MV-4-11 (cell line): ENCODE data around the gene BASP1.
"Not testable (repeated sequence)": the region's sequence is repeated elsewhere in the genome, so short reads cannot be mapped to it uniquely, and the experiment has no call there.

Source experiments
- DNase-seq: peaks from one replicate; lab custom pipeline; 2025; lab: John Stamatoyannopoulos, UW

Gene BASP1

GRCh38 chr5:17289681-17290539 lies 72.5 kb downstream of the BASP1 start:
- DNase-seq = no peak

- no peak for DNase-seq
Observed at GRCh38 chr5:17290540-17290974, 73.1 kb downstream of the BASP1 start.

GRCh38 chr5:17292434-17293015 lies 75.1 kb downstream of the BASP1 start:
- no peak for DNase-seq

- no peak for DNase-seq
Observed at GRCh38 chr5:17294639-17295311, 77.3 kb downstream of the BASP1 start.

- no peak for DNase-seq
Observed at GRCh38 chr5:17295671-17296070, 78.2 kb downstream of the BASP1 start.

GRCh38 chr5:17302106-17302505 lies 84.7 kb downstream of the BASP1 start:
- no peak for DNase-seq

GRCh38 chr5:17302604-17303003 lies 85.2 kb downstream of the BASP1 start:
- peak; percentile 71 for DNase-seq

- peak; percentile 74 for DNase-seq
Observed at GRCh38 chr5:17304282-17304681, 86.9 kb downstream of the BASP1 start.

- no peak for DNase-seq
Observed at GRCh38 chr5:17305017-17305416, 87.6 kb downstream of the BASP1 start.

- no peak for DNase-seq
Observed at GRCh38 chr5:17305964-17306725, 88.7 kb downstream of the BASP1 start.

GRCh38 chr5:17306726-17307091 lies 89.3 kb downstream of the BASP1 start:
- no peak for DNase-seq

GRCh38 chr5:17307440-17307839 lies 90.0 kb downstream of the BASP1 start:
- DNase-seq = not testable (repeated sequence)

GRCh38 chr5:17308326-17309065 lies 91.1 kb downstream of the BASP1 start:
- DNase-seq = no peak

GRCh38 chr5:17309462-17309861 lies 92.0 kb downstream of the BASP1 start:
- no peak for DNase-seq

- DNase-seq = not testable (repeated sequence)
Observed at GRCh38 chr5:17310502-17310901, 93.1 kb downstream of the BASP1 start.

GRCh38 chr5:17311811-17312210 lies 94.4 kb downstream of the BASP1 start:
- DNase-seq = not testable (repeated sequence)

GRCh38 chr5:17312358-17312757 lies 94.9 kb downstream of the BASP1 start:
- DNase-seq = no peak

- DNase-seq = peak; percentile 52
Observed at GRCh38 chr5:17314907-17315471, 97.6 kb downstream of the BASP1 start.

- peak; percentile 25 for DNase-seq
Observed at GRCh38 chr5:17315710-17316221, 98.3 kb downstream of the BASP1 start.

GRCh38 chr5:17316970-17317459 lies 99.6 kb downstream of the BASP1 start:
- DNase-seq = peak; percentile 98

- DNase-seq = peak; percentile 76
Observed at GRCh38 chr5:17317473-17317872, 100.0 kb downstream of the BASP1 start.
